Limb (tissue), 2 donors: ENCODE measurements around the gene MYO6.

ENCODE experiments used
- DNase-seq, 2 donors: peaks; one replicate each; pipeline ENCODE4 v3.0.0-alpha.2; 2016; ENCODE audit errors: extremely low spot score in 2 of 2

Gene MYO6

DNA sequence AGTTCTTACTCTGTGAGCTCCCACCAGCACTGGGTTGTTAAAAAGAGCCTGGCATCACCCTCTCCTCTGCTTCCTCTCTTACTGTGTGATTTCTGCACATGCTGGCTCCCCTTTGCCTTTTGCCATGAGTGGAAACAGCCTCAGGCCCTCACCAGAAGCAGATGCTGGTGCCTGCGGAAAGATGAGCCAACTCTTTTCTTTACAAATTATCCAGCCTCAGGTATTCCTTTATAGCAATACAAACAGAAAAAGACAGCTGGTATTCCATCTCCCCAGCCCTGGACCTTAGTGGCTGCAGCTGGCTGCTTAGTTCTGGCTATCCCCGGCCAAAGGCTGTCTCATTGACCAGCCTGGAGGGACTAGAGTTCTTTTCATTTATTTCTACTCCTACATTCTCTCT lies 194.3 kb downstream of the MYO6 start:
- DNase-seq: no peak

DNA sequence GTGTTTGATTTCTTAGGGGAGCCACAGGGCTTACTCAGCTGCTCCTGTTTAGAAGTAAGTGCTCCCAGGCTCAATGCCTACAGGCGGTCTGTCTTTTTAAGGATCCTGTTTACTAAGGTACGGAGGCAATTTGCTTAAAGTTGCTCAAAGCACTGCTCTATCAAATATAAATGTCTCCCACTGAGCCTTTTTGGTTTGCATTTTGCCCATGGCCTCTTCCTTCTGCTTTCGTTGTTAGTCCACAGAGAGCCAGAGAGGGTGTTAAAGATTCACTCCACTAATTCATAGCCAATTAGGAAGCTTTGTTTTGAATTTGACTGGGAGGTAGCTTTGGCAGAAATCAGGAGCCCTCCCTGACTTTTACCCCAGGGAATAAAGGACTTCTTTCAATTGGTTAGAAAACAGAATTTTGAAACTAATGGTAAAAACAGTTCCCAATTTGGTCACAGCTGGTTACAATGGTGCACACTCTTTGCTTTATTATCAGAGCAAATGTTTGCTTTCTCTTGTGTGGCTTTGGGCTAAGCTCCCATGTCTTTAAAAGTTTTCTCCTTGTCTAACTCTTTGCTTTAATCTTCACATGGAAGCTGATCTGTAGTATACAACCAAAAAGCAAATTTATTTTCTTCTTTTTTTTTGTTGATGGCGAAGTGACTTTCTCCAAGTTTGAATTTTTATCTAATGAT lies 197.2 kb downstream of the MYO6 start:
- DNase-seq: no peak

DNA sequence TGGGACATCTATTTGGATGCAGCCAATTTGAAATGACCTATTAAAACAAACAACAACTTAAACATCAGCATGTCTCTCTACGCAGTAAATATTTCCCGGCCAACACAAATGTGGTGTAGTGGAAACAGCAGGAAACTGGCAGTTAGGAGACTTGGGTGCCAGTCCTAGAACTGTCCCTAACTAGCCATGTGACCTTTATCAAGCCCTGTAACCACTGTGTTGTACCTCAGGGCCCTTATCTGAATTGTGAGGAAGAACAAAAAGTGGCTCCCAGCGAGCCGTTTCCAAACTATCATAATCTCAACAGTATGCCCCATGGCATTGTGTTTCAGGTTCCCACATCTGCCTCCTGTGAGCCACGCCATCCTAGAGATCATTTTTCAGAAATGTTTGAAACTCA lies 198.9 kb downstream of the MYO6 start:
- no peak for DNase-seq

DNA sequence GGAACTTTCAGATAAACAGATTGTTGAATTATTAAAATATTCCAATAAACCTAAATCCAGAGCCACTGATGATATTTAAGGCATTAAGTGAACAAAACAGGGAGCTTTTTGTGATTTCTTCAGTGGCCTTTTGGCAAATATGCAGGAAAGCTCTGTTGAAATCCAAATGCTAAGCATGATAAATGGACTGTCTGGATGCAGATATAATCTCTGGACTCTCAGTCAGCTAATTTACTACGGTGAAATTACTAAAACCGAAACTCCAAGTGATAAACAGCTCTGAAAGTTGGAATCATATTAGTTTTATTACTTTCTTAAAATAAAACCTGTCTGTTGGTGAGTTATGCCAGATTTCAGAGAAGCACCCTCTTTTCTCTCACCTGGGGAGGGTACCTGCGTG lies 203.1 kb downstream of the MYO6 start:
- no peak for DNase-seq

DNA sequence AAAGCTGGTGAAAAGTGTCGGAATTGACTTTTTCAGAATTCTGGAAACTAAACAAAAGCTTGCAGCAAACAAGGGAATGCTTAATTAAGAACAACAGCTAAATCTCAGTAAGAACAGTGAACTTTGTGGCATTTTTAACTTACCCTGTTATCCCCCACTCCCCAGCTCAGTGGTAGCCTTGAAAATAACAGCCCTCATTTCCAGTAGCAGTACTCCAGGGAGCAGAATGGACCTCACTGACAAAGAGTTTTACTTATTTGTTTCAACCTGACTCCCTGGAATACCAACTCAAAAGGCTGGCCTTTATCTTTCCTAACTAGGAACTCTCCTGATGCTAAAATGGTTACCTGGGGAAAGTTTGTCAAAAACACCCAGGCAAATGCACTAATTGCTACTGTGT lies 214.5 kb downstream of the MYO6 start:
- DNase-seq: no peak

DNA sequence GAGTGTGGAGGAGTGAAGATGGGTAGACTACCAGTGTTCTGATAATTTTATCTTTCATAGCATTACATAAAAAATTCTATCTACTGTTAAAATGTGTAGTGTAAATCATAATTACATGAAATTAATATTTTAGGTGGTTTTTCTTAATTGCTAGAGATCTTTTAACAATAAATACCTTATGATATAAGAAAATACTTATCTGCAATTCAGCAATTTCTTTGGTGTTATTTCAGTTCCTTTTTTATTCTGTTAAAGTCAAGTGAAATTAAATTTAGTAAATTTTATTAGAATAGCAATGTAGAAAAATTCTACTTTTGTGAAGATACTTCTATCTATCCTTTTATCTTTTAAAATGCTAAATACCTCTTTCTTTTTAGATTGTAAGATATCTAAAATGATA lies 219.1 kb downstream of the MYO6 start:
- no peak for DNase-seq
